ENCODE results near the gene SYNDIG1L.

SYNDIG1L gene

GRCh38 chr14:74358176-74358829 is 67.7 kb downstream of the SYNDIG1L start:
- no peak for DNase-seq (ENCODE audit: low read depth in 2 of 2)

- DNase-seq (ENCODE audit: low read depth in 2 of 2), result no peak
These were observed 68.4 kb downstream of the SYNDIG1L start for GRCh38 chr14:74357585-74357984.

- no peak for DNase-seq (ENCODE audit: low read depth in 2 of 2)
These were observed 69.0 kb downstream of the SYNDIG1L start for GRCh38 chr14:74356892-74357575.
